ENCODE measurements around the gene SLC35F5. TPM values are rescaled to one million over a fixed set of nuclear protein-coding genes. Genes with fewer than 3 reads are reported as not detected.
"Not testable (repeated sequence)": the region's sequence is repeated elsewhere in the genome, so short reads cannot be mapped to it uniquely, and the experiment has no call there.

Gene SLC35F5
- polyA plus RNA-seq, 1 experiment, result 52.4 TPM

DNA sequence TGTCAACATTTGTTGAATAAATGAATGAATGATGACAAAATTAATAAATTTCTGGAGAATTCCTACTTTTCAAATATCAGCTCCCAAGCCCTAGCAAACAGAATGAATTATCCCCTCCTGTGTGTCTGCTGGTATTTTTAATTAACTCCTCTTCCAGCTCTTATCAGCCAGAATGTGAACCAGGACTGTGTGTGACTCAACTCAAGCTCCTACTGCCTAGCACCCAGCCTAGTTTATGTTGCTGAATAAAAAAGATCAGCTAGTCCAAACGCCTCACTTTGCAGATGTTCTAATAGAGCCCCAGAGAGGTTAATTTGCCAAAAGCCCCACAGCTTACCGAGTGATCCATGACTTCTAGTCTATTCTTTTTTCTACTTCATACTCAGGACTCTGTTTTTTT is 79.1 kb downstream of the SLC35F5 start:
- CTCF ChIA-PET, result interaction anchor here (0.6 to 1.0 kb wide), 3 partner anchors 9 to 13 kb away, joined by 3 to 4 read pairs (median 3); no protein-coding TSS in a partner anchor
- TF ChIP-seq, protein P1, sequence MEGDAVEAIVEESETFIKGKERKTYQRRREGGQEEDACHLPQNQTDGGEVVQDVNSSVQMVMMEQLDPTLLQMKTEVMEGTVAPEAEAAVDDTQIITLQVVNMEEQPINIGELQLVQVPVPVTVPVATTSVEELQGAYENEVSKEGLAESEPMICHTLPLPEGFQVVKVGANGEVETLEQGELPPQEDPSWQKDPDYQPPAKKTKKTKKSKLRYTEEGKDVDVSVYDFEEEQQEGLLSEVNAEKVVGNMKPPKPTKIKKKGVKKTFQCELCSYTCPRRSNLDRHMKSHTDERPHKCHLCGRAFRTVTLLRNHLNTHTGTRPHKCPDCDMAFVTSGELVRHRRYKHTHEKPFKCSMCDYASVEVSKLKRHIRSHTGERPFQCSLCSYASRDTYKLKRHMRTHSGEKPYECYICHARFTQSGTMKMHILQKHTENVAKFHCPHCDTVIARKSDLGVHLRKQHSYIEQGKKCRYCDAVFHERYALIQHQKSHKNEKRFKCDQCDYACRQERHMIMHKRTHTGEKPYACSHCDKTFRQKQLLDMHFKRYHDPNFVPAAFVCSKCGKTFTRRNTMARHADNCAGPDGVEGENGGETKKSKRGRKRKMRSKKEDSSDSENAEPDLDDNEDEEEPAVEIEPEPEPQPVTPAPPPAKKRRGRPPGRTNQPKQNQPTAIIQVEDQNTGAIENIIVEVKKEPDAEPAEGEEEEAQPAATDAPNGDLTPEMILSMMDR (IDR thresholded peaks at IDR 0.05; ENCODE audit: insufficient read depth, low read depth, low read length), result no peak
- Histone ChIP-seq H3K36me3 (ENCODE audit: control insufficient read depth, insufficient read depth, low read length) (no peaks in the 10 kb centered on the region), H3K4me3 (ENCODE audit: low read depth, low read length) (no peak overlapping the region), H3K27me3 (ENCODE audit: control insufficient read depth, insufficient read depth, low read length) (no peaks in the 10 kb centered on the region)
- DNase-seq (ENCODE audit: low read depth), result no peak
- POLR2A ChIA-PET, result no interaction called here

DNA sequence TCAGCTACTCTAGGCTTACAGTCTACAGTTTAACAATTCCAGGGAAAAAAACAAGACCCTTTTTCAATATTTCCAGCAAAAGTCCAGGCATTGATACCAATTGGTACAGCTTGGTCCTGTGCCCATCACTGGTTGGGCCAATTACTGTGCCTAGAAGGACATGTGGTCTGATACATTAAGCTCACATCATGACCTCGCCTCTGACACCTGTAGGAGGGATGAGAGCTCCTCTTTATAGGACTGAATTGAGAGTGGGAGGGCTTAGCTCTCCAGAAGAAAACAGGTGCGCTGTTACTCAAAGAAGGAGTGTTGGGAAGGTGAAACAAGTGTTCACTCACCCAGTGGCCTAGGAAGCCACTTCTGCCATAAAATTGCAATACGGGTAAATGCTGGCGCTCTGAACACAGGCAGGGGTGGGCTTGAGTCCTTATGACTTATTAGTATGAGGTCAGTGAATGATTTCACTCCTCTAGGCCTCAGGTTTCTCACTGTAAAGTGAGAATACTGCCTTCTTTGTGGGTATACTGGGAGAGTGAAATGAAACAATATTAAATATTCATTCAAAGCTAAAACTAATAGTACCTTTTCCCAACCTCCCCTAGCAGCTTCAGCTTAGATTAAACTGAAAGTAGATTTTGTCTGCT is 79.7 kb downstream of the SLC35F5 start:
- DNase-seq (ENCODE audit: low read depth), result no peak
- Histone ChIP-seq H3K36me3 (ENCODE audit: control insufficient read depth, insufficient read depth, low read length) (no peaks in the 10 kb centered on the region), H3K27me3 (ENCODE audit: control insufficient read depth, insufficient read depth, low read length) (no peaks in the 10 kb centered on the region; the same call in 1 of the 2 replicates), H3K4me3 (ENCODE audit: low read depth, low read length) (no peak overlapping the region)
- CTCF ChIA-PET, result interaction anchor here (0.9 to 1.0 kb wide), 2 partner anchors 10 to 12 kb away, joined by 3 to 4 read pairs; no protein-coding TSS in a partner anchor
- TF ChIP-seq, protein P1 (IDR thresholded peaks at IDR 0.05; ENCODE audit: insufficient read depth, low read depth, low read length), result no peak
- POLR2A ChIA-PET, result no interaction called here

DNA sequence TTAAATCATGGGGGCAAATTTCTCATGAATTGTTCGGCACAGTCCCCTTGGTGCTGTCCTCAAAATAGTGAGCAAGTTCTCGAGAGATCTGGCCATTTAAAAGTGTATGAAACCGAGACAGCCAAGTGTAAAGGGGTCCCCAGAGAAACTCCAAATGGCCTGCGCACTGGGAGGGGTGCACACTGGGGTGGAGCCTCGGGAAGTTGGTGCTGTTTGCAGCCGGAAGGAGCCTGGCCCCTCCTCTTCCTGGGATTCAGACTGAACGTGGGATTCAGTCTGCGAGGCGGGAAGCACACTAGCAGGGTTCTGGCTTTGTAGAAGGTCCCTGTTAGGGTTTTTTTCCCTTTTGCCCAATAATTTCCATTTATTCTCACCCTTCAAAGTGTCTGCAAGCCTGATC is 80.6 kb downstream of the SLC35F5 start:
- DNase-seq (ENCODE audit: low read depth), result no peak
- ChIA-PET CTCF (no interaction called here), POLR2A (no interaction called here)
- Histone ChIP-seq H3K27me3 (ENCODE audit: control insufficient read depth, insufficient read depth, low read length) (no peaks in the 10 kb centered on the region; the same call in 1 of the 2 replicates), H3K36me3 (ENCODE audit: control insufficient read depth, insufficient read depth, low read length) (no peaks in the 10 kb centered on the region), H3K4me3 (ENCODE audit: low read depth, low read length) (no peak overlapping the region)
- TF ChIP-seq, protein P1 (IDR thresholded peaks at IDR 0.05; ENCODE audit: insufficient read depth, low read depth, low read length), result no peak

DNA sequence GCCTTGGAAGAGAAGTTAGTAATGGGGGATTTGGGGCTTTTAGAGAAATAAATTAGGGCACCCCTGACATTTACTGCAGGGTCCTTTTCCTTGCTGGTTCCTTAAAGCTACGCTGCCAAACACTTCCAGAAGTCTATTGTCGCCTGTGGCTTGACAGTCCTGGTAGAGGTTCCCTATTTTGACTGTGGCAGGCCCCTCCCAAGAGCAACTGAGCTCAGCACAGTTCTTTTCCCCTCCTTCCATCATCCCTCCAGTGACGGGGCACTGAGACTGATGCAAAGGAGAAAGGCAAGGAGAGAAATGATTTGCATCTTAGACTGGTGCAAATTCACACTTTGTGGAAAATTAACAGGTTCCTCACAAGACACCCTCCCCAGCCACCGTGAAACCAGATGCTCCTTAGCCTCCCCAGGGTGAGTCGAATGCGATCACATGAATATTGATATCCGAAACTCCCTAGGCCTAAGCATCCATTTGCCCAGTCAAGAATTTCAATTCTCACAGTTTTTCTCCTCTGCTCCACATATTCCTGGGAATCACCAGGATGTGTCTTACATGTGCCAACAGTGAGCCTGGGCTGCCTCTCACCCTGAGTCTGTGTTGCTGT is 84.0 kb downstream of the SLC35F5 start:
- CTCF ChIA-PET, result no interaction called here
- POLR2A ChIA-PET, result no interaction called here
- Histone ChIP-seq H3K27me3 (ENCODE audit: control insufficient read depth, insufficient read depth, low read length) (no peaks in the 10 kb centered on the region; the same call in 1 of the 2 replicates), H3K4me3 (ENCODE audit: low read depth, low read length) (no peak overlapping the region), H3K36me3 (ENCODE audit: control insufficient read depth, insufficient read depth, low read length) (no peaks in the 10 kb centered on the region)
- no peak for DNase-seq (ENCODE audit: low read depth)
- TF ChIP-seq, protein P1 (IDR thresholded peaks at IDR 0.05; ENCODE audit: insufficient read depth, low read depth, low read length), result no peak

DNA sequence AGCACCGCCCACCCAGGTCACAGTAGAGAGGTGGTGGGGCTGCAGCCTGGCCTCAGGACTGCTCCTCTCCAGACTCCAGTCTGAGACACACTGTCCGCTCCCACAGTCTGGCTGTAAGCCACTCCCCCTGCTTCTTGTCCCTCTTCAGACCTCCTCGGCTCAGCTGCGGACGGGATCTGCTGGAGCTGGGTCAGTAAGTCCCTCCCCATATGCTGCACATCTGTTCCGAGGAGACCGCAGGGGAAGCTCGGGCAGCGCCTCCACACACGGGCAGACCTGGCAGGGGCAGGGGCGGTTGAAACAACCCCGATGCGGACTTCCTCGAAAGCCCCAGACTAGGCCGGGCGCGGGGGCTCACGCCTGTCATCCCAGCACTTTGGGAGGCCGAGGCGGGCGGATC is 87.4 kb downstream of the SLC35F5 start:
- H3K27me3 ChIP-seq (ENCODE audit: control insufficient read depth, insufficient read depth, low read length); CTCF ChIA-PET; POLR2A ChIA-PET; H3K4me3 ChIP-seq (ENCODE audit: low read depth, low read length); DNase-seq (ENCODE audit: low read depth); H3K36me3 ChIP-seq (ENCODE audit: control insufficient read depth, insufficient read depth, low read length): not testable (repeated sequence)

DNA sequence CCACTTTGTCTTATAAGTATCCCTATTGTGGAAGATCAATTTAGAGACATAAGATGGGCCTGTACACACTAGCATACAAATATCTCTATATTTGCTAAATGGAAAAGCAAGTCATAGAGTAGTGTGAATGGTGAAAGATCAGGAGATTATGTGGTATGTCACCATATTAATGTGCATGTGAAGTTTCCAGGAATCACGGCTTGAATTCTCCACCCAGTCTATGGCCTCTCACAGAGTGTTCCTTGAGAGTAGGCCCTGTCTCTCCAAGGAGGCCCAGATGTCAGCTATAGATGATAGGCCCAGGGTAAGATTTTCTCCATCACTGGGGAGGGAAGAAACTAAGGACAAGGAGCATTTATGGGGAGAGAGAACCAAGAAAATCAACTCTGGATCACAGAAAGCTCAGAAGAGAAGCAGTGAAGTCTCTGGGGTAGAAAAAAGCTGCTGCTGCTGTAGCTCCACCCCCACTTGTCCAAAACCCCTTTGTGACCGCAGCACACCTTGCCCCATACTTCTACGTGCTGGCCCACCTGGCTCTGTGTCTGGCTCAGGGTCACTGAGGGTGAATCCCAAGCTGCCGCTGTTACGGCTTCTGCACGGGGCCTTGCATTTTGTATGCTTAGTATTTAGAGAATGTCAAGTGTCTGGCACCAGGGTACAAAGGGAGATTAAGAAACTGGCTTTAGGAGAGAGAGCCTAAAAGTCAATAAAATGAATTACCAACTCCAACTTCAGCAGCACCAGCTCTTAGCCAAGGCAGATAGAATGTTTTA is 91.5 kb downstream of the SLC35F5 start:
- H3K36me3 ChIP-seq (ENCODE audit: control insufficient read depth, insufficient read depth, low read length); H3K27me3 ChIP-seq (ENCODE audit: control insufficient read depth, insufficient read depth, low read length); H3K4me3 ChIP-seq (ENCODE audit: low read depth, low read length); CTCF ChIA-PET; DNase-seq (ENCODE audit: low read depth): not testable (repeated sequence)
- POLR2A ChIA-PET, result interaction anchor here (0.6 kb wide), 1 partner anchor 177 kb away, joined by 5 read pairs; no protein-coding TSS in a partner anchor

DNA sequence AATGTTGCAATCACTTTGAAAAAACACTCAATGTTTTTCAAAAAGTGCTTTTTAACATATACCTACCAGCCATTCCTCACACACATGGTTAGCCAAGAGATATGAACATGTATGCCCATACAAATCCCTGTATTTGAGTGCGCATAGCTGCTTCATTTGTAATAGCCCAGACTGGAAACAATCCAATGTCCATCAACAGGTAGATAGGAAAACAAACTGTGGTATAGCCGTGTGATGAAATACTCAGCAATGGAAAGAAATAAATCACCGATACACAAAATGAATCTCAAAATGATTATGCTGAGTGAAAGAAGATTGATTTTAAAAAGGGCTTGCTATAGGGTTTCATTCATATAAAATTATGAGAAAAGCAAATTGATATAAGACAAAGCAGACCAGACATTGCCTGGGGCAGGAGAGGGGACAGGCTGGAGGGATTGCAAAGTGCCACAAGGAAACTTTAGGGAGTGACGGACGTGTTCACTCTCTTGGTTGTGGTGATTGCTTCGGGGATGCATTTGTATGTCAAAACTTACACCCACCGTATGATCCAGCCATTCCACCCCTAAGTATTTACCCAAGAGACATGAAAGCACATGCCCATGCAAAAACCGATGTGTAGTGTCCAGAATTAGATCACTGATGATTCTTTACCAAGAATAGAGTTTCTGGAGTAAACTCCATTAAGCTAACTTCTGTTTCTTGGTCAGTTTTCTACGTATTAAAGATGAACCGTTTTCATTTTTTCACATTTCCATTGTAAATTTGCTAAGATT is 93.0 kb downstream of the SLC35F5 start:
- H3K27me3 ChIP-seq (ENCODE audit: control insufficient read depth, insufficient read depth, low read length); POLR2A ChIA-PET; H3K36me3 ChIP-seq (ENCODE audit: control insufficient read depth, insufficient read depth, low read length); H3K4me3 ChIP-seq (ENCODE audit: low read depth, low read length); DNase-seq (ENCODE audit: low read depth): not testable (repeated sequence)
- CTCF ChIA-PET, result interaction anchor here (0.7 kb wide), 1 partner anchor 14 kb away, joined by 3 read pairs; no protein-coding TSS in a partner anchor

All from BJ (cell line).